SU-DHL-6 (cell line): ENCODE data around the gene BCAP31.
A peak's percentile ranks its signal among the peaks of the same experiment; 100 is the strongest.

ENCODE experiments used
- H2AFZ ChIP-seq: fragments of 200-600 bp; sonication (generic); 2 replicates; pipeline ENCODE4 v1.6.1; 2014; ENCODE audit warnings: low read depth, mild to moderate bottlenecking, moderate library complexity, mixed read lengths, antibody characterized with exemption, low read length; ENCODE audit not compliant: severe bottlenecking
- H3F3A ChIP-seq: fragments of 200-600 bp; shearing (Covaris generic); 2 replicates; pipeline ENCODE4 v1.6.0; 2016; ENCODE audit warnings: antibody characterized with exemption, mild to moderate bottlenecking; ENCODE audit not compliant: insufficient read depth
- H3K27ac ChIP-seq: fragments of 200-600 bp; sonication (generic); 2 replicates; pipeline ENCODE4 v1.5.1; 2016; ENCODE audit warnings: low read depth, mild to moderate bottlenecking, low read length, moderate library complexity, mixed read lengths
- H3K27me3 ChIP-seq: fragments of 200-600 bp; sonication (generic), shearing (Covaris generic); 2 replicates; pipeline ENCODE4 v1.6.0; 2014; ENCODE audit warnings: mild to moderate bottlenecking, low read length
- H3K36me3 ChIP-seq: fragments of 200-600 bp; sonication (generic); 2 replicates; pipeline ENCODE4 v1.6.1; 2014; ENCODE audit warnings: mild to moderate bottlenecking, low read length, mixed read lengths
- H3K4me2 ChIP-seq: fragments of 300-600, 200-600 bp; shearing (Covaris generic), sonication (generic); 2 replicates; pipeline ENCODE4 v1.6.0; 2014; ENCODE audit warnings: low read length, low read depth, mild to moderate bottlenecking; ENCODE audit not compliant: poor library complexity, severe bottlenecking
- H3K4me3 ChIP-seq: fragments of 200-600 bp; sonication (generic); 2 replicates; pipeline ENCODE4 v1.5.1; 2014; ENCODE audit warnings: antibody characterized with exemption, low read length, mild to moderate bottlenecking, mixed read lengths; ENCODE audit not compliant: insufficient read depth, poor library complexity, severe bottlenecking
- H3K79me2 ChIP-seq: fragments of 200-600 bp; sonication (generic); 2 replicates; pipeline ENCODE4 v1.6.1; 2014; ENCODE audit warnings: mild to moderate bottlenecking, low read length, moderate library complexity; ENCODE audit not compliant: insufficient read depth
- H3K9ac ChIP-seq: fragments of 200-600 bp; sonication (generic); 2 replicates; pipeline ENCODE4 v1.7.0; 2014; ENCODE audit warnings: mild to moderate bottlenecking, low read length
- H3K9me2 ChIP-seq: fragments of 200-600 bp; sonication (generic); replicated peaks from 2 replicates; pipeline ENCODE4 v1.6.1; 2014; ENCODE audit warnings: low read length; ENCODE audit not compliant: insufficient read depth
- H3K9me3 ChIP-seq: fragments of 200-600 bp; sonication (generic); 2 replicates; pipeline ENCODE4 v1.6.1; 2014; ENCODE audit warnings: low read length, mixed read lengths; ENCODE audit not compliant: insufficient read depth
- H4K20me1 ChIP-seq: fragments of 200-600 bp; sonication (generic); 2 replicates; pipeline ENCODE4 v1.6.1; 2014; ENCODE audit warnings: low read depth, mild to moderate bottlenecking, antibody characterized with exemption, low read length, moderate library complexity, mixed read lengths
- EZH2phosphoT487 ChIP-seq: fragments of 200-600 bp; sonication (generic), shearing (Covaris generic); conservative IDR thresholded peaks from 2 replicates; pipeline ENCODE4 v1.6.1; 2018; ENCODE audit warnings: mild to moderate bottlenecking, antibody characterized with exemption, low read length, moderate library complexity, mixed read lengths
- TF ChIP-seq, protein P1 (sequence below): fragments of 200-600 bp; sonication (generic); IDR thresholded peaks from one replicate; pipeline ENCODE4 v1.5.1; 2017; ENCODE audit warnings: antibody characterized with exemption, mild to moderate bottlenecking, low read length, moderate library complexity; ENCODE audit not compliant: insufficient read depth, poor library complexity, severe bottlenecking

Gene BCAP31

DNA sequence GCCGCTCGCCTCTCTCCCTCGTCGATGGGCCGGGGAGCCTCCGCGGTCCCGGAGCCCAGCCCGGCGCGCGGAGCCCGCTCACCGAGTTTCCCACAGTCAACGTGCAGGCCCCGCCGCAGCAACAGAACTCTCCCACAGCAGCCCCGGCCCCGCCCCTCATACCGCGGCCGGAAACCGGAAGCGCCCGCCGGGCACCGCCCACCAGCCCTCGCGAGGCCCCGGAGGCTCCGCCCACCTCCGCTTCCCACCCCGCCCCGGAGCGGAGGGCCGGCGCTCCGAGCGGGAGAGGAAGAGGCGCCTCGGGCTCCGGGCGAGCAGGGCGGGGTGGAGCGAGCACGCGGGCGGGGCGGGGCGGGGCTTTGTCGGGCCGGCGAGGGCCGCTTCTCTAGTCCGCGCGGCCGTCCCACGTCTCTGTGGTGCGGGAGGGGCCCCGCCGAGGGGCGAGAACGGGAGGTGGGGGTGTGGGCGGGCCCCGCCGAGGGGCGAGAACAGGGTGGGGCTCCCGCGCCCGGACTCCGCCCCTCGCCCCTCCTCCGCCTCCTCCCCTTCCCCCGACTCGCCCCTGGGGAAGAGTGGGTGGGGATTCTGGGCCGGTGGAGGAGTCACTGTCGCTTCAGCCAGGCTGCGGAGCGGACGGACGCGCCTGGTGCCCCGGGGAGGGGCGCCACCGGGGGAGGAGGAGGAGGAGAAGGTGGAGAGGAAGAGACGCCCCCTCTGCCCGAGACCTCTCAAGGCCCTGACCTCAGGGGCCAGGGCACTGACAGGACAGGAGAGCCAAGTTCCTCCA lies at the start of gene BCAP31, which contains the start of gene ABCD1:
TSS of gene BCAP31 (minus strand) at position 136 of the 787 bp plus-strand sequence. CDS start 1,143 bp downstream, outside the sequence.
TSS of gene ABCD1 (plus strand) at position 605 of the 787 bp plus-strand sequence. CDS start 411 bp downstream, outside the sequence.
- H3K9ac ChIP-seq = peak within 1 kb of the TSS; percentile 72
- H3K36me3 ChIP-seq = no peaks in the 10 kb centered on the region
- H3K27me3 ChIP-seq = no peaks in the 10 kb centered on the region
- peak within 1 kb of the TSS; percentile 65 for H3K4me2 ChIP-seq
- peak within 1 kb of the TSS; percentile 22 for H2AFZ ChIP-seq
- H3K27ac ChIP-seq = peak within 1 kb of the TSS; percentile 45
- H3K79me2 ChIP-seq = peaks cover 19% of the 10 kb centered on the region
- H3F3A ChIP-seq = no peaks in the 10 kb centered on the region
- H3K9me3 ChIP-seq = no peaks in the 10 kb centered on the region
- no peaks in the 10 kb centered on the region for H4K20me1 ChIP-seq
- peak within 1 kb of the TSS; percentile 74 for H3K4me3 ChIP-seq
- no peaks in the 10 kb centered on the region for H3K9me2 ChIP-seq
- TF ChIP-seq, protein P1, sequence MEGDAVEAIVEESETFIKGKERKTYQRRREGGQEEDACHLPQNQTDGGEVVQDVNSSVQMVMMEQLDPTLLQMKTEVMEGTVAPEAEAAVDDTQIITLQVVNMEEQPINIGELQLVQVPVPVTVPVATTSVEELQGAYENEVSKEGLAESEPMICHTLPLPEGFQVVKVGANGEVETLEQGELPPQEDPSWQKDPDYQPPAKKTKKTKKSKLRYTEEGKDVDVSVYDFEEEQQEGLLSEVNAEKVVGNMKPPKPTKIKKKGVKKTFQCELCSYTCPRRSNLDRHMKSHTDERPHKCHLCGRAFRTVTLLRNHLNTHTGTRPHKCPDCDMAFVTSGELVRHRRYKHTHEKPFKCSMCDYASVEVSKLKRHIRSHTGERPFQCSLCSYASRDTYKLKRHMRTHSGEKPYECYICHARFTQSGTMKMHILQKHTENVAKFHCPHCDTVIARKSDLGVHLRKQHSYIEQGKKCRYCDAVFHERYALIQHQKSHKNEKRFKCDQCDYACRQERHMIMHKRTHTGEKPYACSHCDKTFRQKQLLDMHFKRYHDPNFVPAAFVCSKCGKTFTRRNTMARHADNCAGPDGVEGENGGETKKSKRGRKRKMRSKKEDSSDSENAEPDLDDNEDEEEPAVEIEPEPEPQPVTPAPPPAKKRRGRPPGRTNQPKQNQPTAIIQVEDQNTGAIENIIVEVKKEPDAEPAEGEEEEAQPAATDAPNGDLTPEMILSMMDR = no peak
- no peak for TF ChIP-seq EZH2phosphoT487

DNA sequence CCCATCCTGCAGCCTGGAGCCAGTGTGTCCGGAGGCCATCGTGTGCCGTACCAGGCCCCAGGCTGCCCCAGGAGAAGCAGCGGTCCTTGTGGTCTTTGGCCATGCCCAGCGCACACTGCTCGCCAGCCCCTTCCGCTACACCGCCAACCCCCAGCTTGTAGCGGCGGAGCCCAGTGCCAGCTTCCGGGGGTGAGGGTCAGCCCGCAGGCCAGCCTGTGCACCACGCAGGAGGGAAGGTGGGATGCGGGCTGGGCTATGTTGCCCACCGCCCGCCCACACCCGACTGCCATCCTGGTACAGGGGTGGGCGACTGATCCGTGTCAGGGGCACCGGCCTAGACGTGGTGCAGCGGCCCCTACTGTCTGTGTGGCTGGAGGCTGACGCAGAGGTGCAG lies 49.0 kb upstream of the BCAP31 start:
- Histone ChIP-seq H3K79me2 (no peaks in the 10 kb centered on the region), H3K36me3 (no peaks in the 10 kb centered on the region), H2AFZ (no peak overlapping the region), H3K4me3 (no peak overlapping the region), H4K20me1 (no peaks in the 10 kb centered on the region), H3K9ac (no peak overlapping the region), H3K27me3 (no peaks in the 10 kb centered on the region), H3K4me2 (no peak overlapping the region), H3K27ac (no peak overlapping the region), H3K9me3 (no peaks in the 10 kb centered on the region), H3K9me2 (no peaks in the 10 kb centered on the region), H3F3A (no peaks in the 10 kb centered on the region)
- TF ChIP-seq EZH2phosphoT487 = no peak

DNA sequence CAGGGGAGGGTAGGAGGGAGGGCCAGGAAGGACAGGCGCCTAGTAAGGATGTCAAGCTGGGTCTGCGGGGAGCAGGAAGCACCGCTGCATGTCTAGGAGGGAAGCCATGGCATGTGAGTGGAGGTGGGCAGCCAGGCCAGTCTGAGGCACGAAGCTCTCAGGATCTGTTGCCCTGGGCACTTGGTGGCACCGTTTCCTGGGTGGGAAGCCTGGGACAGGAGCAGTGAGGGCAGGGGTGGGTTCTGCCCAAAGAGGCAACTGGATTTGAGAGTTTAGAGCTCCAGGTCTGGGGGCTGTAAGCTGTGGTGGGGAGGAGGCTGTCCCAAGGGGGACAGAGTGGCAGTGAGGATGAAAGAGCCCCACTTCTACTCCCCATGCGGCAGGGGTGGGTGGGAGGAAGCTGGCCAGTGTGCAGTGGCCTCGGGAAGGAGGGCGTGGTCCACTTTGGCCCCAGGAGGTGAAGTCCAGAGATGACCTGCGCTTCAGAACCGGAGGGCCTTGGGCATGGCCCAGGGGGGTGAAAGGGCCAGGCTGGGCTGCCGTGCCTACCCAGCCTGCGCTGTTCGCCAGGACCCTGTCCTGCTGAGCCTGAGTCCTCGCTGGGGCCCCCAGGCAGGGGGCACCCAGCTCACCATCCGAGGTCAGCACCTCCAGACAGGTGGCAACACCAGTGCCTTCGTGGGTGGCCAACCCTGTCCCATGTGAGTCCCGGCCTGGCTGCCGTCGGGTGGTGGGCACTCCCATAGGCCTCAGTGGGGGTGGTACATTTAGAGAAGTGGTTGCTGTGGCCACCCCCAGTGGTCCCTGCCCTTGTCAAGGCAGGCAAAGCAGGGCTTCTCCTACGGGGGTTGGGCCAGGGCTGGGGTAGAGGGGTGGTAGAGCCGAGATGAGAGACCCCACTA lies 48.4 kb upstream of the BCAP31 start:
- H3F3A ChIP-seq = no peaks in the 10 kb centered on the region
- no peaks in the 10 kb centered on the region for H4K20me1 ChIP-seq
- no peaks in the 10 kb centered on the region for H3K36me3 ChIP-seq
- H3K9me3 ChIP-seq = no peaks in the 10 kb centered on the region
- no peak for TF ChIP-seq EZH2phosphoT487
- TF ChIP-seq, protein P1 = no peak
- no peaks in the 10 kb centered on the region for H3K9me2 ChIP-seq
- no peak overlapping the region for H3K27ac ChIP-seq
- no peak overlapping the region for H3K9ac ChIP-seq
- H2AFZ ChIP-seq = no peak overlapping the region
- no peak overlapping the region for H3K4me2 ChIP-seq
- no peaks in the 10 kb centered on the region for H3K27me3 ChIP-seq
- no peaks in the 10 kb centered on the region for H3K79me2 ChIP-seq
- H3K4me3 ChIP-seq = no peak overlapping the region
